HCT116 (cell line): ENCODE results near the gene ADCY2. TPM values are rescaled to one million over a fixed set of nuclear protein-coding genes. Genes with fewer than 3 reads are reported as not detected.

ENCODE experiments used
- ATAC-seq: fragments of 200-7000 bp; cut with Tn5 transposase; 2 replicates; pipeline ENCODE4 v1.9.1; 2020; ENCODE audit warnings: mild to moderate bottlenecking, moderate library complexity
- BruUV-seq: library from RNA; stranded (reverse); fragments of 400-500 nt; replicated peaks from 2 replicates; lab custom pipeline; 2021; lab: Mats Ljungman, UMichigan
- CTCF ChIA-PET: fragments of 300-600 bp; sonication (Branson Sonifier 250); formaldehyde crosslinking; loops from one replicate; lab custom pipeline; 2021; ENCODE audit warnings: antibody characterized with exemption; lab: Charles Lee
- POLR2A ChIA-PET: fragments of 300-600, 350-600 bp; sonication (Branson Sonifier 250); formaldehyde crosslinking; loops from one replicate; lab custom pipeline; 2021; ENCODE audit warnings: antibody characterized with exemption; lab: Charles Lee
- RAD21 ChIA-PET, 2 experiments: fragments of 300-600 bp; sonication (Branson Sonifier 250); formaldehyde crosslinking; loops; one replicate each; lab custom pipeline; 2023; ENCODE audit warnings: low total read pairs in 2 of 2; ENCODE audit not compliant: uncharacterized antibody in 2 of 2, unreplicated experiment in 2 of 2, low non-redundant PET in 1 of 2; lab: Charles Lee
- DNase-seq: peaks from one replicate; pipeline ENCODE4 v3.0.0-alpha.2; 2010; ENCODE audit warnings: low read depth, low spot score
- H2AFZ ChIP-seq: fragments of 200-600 bp; shearing (Covaris generic), sonication (generic); 2 replicates; pipeline ENCODE4 v1.6.1; 2017; ENCODE audit warnings: low read depth, mixed run types, mixed read lengths, antibody characterized with exemption, low read length; ENCODE audit not compliant: poor library complexity, severe bottlenecking
- H3K27ac ChIP-seq: 2 replicates; pipeline ENCODE4 v1.5.1; 2012; ENCODE audit warnings: low read depth, low read length
- H3K27me3 ChIP-seq: fragments of 200-600 bp; sonication (generic); 2 replicates; pipeline ENCODE4 v1.6.1; 2016; ENCODE audit warnings: mixed run types, low read length, mixed read lengths; ENCODE audit not compliant: insufficient read depth
- H3K36me3 ChIP-seq, 2 experiments: fragments of 200-500 bp in 1 of 2; fragments of 200-600 bp in 1 of 2; sonication (Bioruptor generic) in 1 of 2; sonication (generic) in 1 of 2; 2 replicates each; pipeline versions ENCODE4 v1.5.1 to v1.6.1; 2014 to 2016; ENCODE audit warnings: low read length in 2 of 2, inconsistent platforms in 1 of 2, mixed read lengths in 1 of 2, mixed run types in 1 of 2; ENCODE audit not compliant: insufficient read depth in 2 of 2, control insufficient read depth in 1 of 2
- H3K4me1 ChIP-seq, 2 experiments: fragments of 200-600 bp in 1 of 2; sonication (generic) in 1 of 2; 2 replicates each; pipeline versions ENCODE4 v1.5.1 to v1.6.1; 2012 to 2017; ENCODE audit warnings: low read length in 2 of 2, inconsistent platforms in 1 of 2, mild to moderate bottlenecking in 1 of 2, mixed read lengths in 1 of 2, mixed run types in 1 of 2, moderate library complexity in 1 of 2; ENCODE audit not compliant: insufficient read depth in 2 of 2, control insufficient read depth in 1 of 2
- H3K4me2 ChIP-seq: fragments of 200-600 bp; sonication (generic); 2 replicates; pipeline ENCODE4 v1.6.1; 2017; ENCODE audit warnings: mixed run types, low read length, mixed read lengths
- H3K4me3 ChIP-seq, 2 experiments: fragments of 200-600 bp in 1 of 2; sonication (generic) in 1 of 2; replicated peaks in 1 of 2; 2 replicates each; pipeline ENCODE4 v1.5.1; 2011 to 2016; ENCODE audit warnings: low read length in 2 of 2, control low read depth in 1 of 2, low read depth in 1 of 2, mild to moderate bottlenecking in 1 of 2, mixed read lengths in 1 of 2, mixed run types in 1 of 2
- H3K79me2 ChIP-seq: fragments of 200-600 bp; sonication (generic); 2 replicates; pipeline ENCODE4 v1.6.1; 2017; ENCODE audit warnings: mild to moderate bottlenecking, mixed run types, low read length, moderate library complexity, mixed read lengths; ENCODE audit not compliant: insufficient read depth
- H3K9ac ChIP-seq: fragments of 200-600 bp; sonication (generic); 2 replicates; pipeline ENCODE4 v1.6.1; 2016; ENCODE audit warnings: low read length, mixed read lengths
- H3K9me2 ChIP-seq: fragments of 200-600 bp; sonication (generic), shearing (Covaris generic); 2 replicates; pipeline ENCODE4 v1.6.1; 2017; ENCODE audit warnings: mixed run types, mild to moderate bottlenecking, moderate library complexity; ENCODE audit not compliant: insufficient read depth
- H3K9me3 ChIP-seq, 2 experiments: fragments of 200-500 bp in 1 of 2; fragments of 200-600 bp in 1 of 2; sonication (Bioruptor generic) in 1 of 2; sonication (generic) in 1 of 2; 2 replicates each; pipeline ENCODE4 v1.6.1; 2014 to 2017; ENCODE audit warnings: low read length in 2 of 2, mixed read lengths in 2 of 2, inconsistent platforms in 1 of 2, low read depth in 1 of 2, mild to moderate bottlenecking in 1 of 2, mixed run types in 1 of 2, moderate library complexity in 1 of 2; ENCODE audit not compliant: control insufficient read depth in 1 of 2, insufficient read depth in 1 of 2
- H4K20me1 ChIP-seq: fragments of 200-600 bp; sonication (generic), shearing (Covaris generic); 2 replicates; pipeline ENCODE4 v1.6.1; 2017; ENCODE audit warnings: mixed run types, mild to moderate bottlenecking, moderate library complexity; ENCODE audit not compliant: insufficient read depth
- ATF3 ChIP-seq: IDR thresholded peaks from 2 replicates; pipeline ENCODE4 v1.6.1; 2012
- CBX3 ChIP-seq: IDR thresholded peaks from 2 replicates; pipeline ENCODE4 v1.6.1; 2012; ENCODE audit warnings: low read depth
- CEBPB ChIP-seq: IDR thresholded peaks from 2 replicates; pipeline ENCODE4 v1.6.1; 2012; ENCODE audit warnings: low read depth
- EGR1 ChIP-seq: IDR thresholded peaks from 2 replicates; pipeline ENCODE4 v1.6.1; 2012; ENCODE audit warnings: low read depth
- JUND ChIP-seq: IDR thresholded peaks from 2 replicates; pipeline ENCODE4 v1.6.1; 2012
- MAX ChIP-seq: IDR thresholded peaks from 2 replicates; pipeline ENCODE4 v1.6.1; 2012
- POLR2A ChIP-seq: IDR thresholded peaks from 2 replicates; pipeline ENCODE4 v1.7.0; 2011; ENCODE audit warnings: borderline replicate concordance; ENCODE audit not compliant: insufficient read depth, insufficient read length; ENCODE audit errors: extremely low read depth
- POLR2AphosphoS5 ChIP-seq: IDR thresholded peaks from 2 replicates; pipeline ENCODE4 v1.6.1; 2011; ENCODE audit warnings: mild to moderate bottlenecking, low read depth, low read length, moderate library complexity
- RAD21 ChIP-seq: IDR thresholded peaks from 2 replicates; pipeline ENCODE4 v1.6.1; 2012; ENCODE audit warnings: low read depth, mild to moderate bottlenecking
- REST ChIP-seq: IDR thresholded peaks from 2 replicates; pipeline ENCODE4 v1.6.1; 2012; ENCODE audit warnings: low read depth
- SP1 ChIP-seq: IDR thresholded peaks from 2 replicates; pipeline ENCODE4 v1.6.1; 2012; ENCODE audit warnings: low read depth
- SRF ChIP-seq: IDR thresholded peaks from 2 replicates; pipeline ENCODE4 v1.6.1; 2012; ENCODE audit warnings: low read depth
- TCF7L2 ChIP-seq: IDR thresholded peaks from 2 replicates; pipeline ENCODE4 v1.7.0; 2011; ENCODE audit warnings: borderline replicate concordance, inconsistent platforms; ENCODE audit not compliant: insufficient read depth, insufficient read length; ENCODE audit errors: extremely low read depth
- ZBTB33 ChIP-seq: IDR thresholded peaks from 2 replicates; pipeline ENCODE4 v1.6.1; 2011; ENCODE audit warnings: mild to moderate bottlenecking, low read length, moderate library complexity; ENCODE audit not compliant: insufficient replicate concordance; ENCODE audit errors: extremely low read depth
- ZFX ChIP-seq: fragments of 450-650 bp; IDR thresholded peaks from 2 replicates; pipeline ENCODE4 v1.6.1; 2017
- ZNF274 ChIP-seq: fragments of 200-500 bp; sonication (Bioruptor generic); IDR thresholded peaks from 2 replicates; pipeline ENCODE4 v1.6.1; 2014; ENCODE audit warnings: mild to moderate bottlenecking, low read depth, low read length, inconsistent platforms
- intact Hi-C: fragments of 100-400 bp; cut with micrococcal nuclease; formaldehyde crosslinking; loops from 2 replicates; pipeline ENCODE4 v1.10.0; 2022
- total RNA-seq: library from RNA; stranded (reverse); gene quantifications from one replicate; pipeline ENCODE4 v1.2.1, GENCODE V29; 2021; ENCODE audit not compliant: unreplicated experiment

Gene ADCY2
- total RNA-seq, 1 experiment from 2014 or later: 0.15 TPM

GRCh38 chr5:7706256-7706655, 310.3 kb downstream of the ADCY2 start:
- Histone ChIP-seq H3K9ac (no peak overlapping the region), H3K4me1 (no peaks in the 10 kb centered on the region), H3K36me3 (no peaks in the 10 kb centered on the region), H3K27me3 (no peaks in the 10 kb centered on the region), H3K4me2 (no peak overlapping the region), H3K27ac (no peak overlapping the region), H3K4me3 (no peak overlapping the region), H3K9me3 (no peaks in the 10 kb centered on the region; a peak in 1 of 4 replicates), H2AFZ (no peak overlapping the region), H3K9me2 (no peaks in the 10 kb centered on the region), H3K79me2 (no peaks in the 10 kb centered on the region), H4K20me1 (no peaks in the 10 kb centered on the region)
- no TSS peak for BruUV-seq
- intact Hi-C loops: no loop called here
- DNase-seq (no peak), ATAC-seq (no peak)
- POLR2A ChIA-PET: no interaction called here
- RAD21 ChIA-PET: no interaction called here
- TF ChIP-seq EGR1 (no peak), RAD21 (no peak)
- CTCF ChIA-PET: no interaction called here

GRCh38 chr5:7714119-7714518, 318.2 kb downstream of the ADCY2 start:
- Histone ChIP-seq H2AFZ (no peak overlapping the region), H3K27ac (no peak overlapping the region), H3K9me3 (no peaks in the 10 kb centered on the region), H3K9me2 (no peaks in the 10 kb centered on the region), H4K20me1 (no peaks in the 10 kb centered on the region), H3K79me2 (no peaks in the 10 kb centered on the region), H3K4me3 (no peak overlapping the region), H3K27me3 (no peaks in the 10 kb centered on the region), H3K4me2 (no peak overlapping the region), H3K4me1 (no peaks in the 10 kb centered on the region), H3K9ac (no peak overlapping the region)
- RAD21 ChIA-PET: no interaction called here
- no TSS peak for BruUV-seq
- ATAC-seq: no peak
- intact Hi-C loops: no loop called here
- CTCF ChIA-PET: no interaction called here
- POLR2A ChIA-PET: no interaction called here
- DNase-seq: no peak
- TF ChIP-seq JUND (no peak), CBX3 (no peak), POLR2A (no peak), SRF (no peak), ZBTB33 (no peak), TCF7L2 (no peak), ATF3 (no peak), EGR1 (no peak), POLR2AphosphoS5 (no peak), REST (no peak), MAX (no peak), SP1 (no peak), ZNF274 (no peak), CEBPB (no peak), ZFX (no peak), RAD21 (no peak)
- TF ChIP-seq, all 23 proteins: peak for 0
- H3K36me3 ChIP-seq: no peaks in the 10 kb centered on the region
